HepG2 (cell line): ENCODE data around the gene KIF24.

Experiments used
- ATF7 ChIP-seq, 2 experiments: fragments of 450-650 bp in 1 of 2; sonication (generic) in 1 of 2; formaldehyde crosslinking in 1 of 2; IDR thresholded peaks; 2 replicates each; pipeline versions ENCODE4 v1.4.0 to v1.6.1; 2016 to 2020; ENCODE audit warnings: antibody characterized with exemption in 1 of 2, mild to moderate bottlenecking in 1 of 2, missing genetic modification reagents in 1 of 2
- CC2D1A ChIP-seq: sonication (generic); formaldehyde crosslinking; IDR thresholded peaks from 2 replicates; pipeline ENCODE4 v1.8.1; 2023; ENCODE audit warnings: mild to moderate bottlenecking, missing genetic modification reagents
- EHMT2 ChIP-seq: fragments of 200-600 bp; sonication (generic); IDR thresholded peaks from 2 replicates; pipeline ENCODE4 v1.7.0; 2017; ENCODE audit warnings: antibody characterized with exemption, low read depth, low read length, borderline replicate concordance
- ESRRA ChIP-seq: sonication (generic); formaldehyde crosslinking; IDR thresholded peaks from 2 replicates; pipeline ENCODE4 v1.5.1; 2020; ENCODE audit warnings: mild to moderate bottlenecking, low read depth, missing genetic modification reagents
- FOSL2 ChIP-seq: sonication (generic); formaldehyde crosslinking; IDR thresholded peaks from 2 replicates; pipeline ENCODE4 v1.4.0; 2020; ENCODE audit warnings: missing genetic modification reagents
- HCFC1 ChIP-seq: fragments of 150-350 bp; IDR thresholded peaks from 2 replicates; pipeline ENCODE4 v1.6.1; 2014; ENCODE audit warnings: low read depth, low read length
- NR1H2 ChIP-seq: sonication (generic); formaldehyde crosslinking; IDR thresholded peaks from 2 replicates; pipeline ENCODE4 v1.8.1; 2022; ENCODE audit warnings: low read depth, missing genetic modification reagents, borderline replicate concordance
- NR2C2 ChIP-seq: sonication (generic); formaldehyde crosslinking; IDR thresholded peaks from 2 replicates; pipeline ENCODE4 v1.4.0; 2020; ENCODE audit warnings: missing genetic modification reagents, mild to moderate bottlenecking, moderate library complexity, borderline replicate concordance
- RAD21 ChIP-seq: fragments of 450-650 bp; formaldehyde crosslinking; IDR thresholded peaks from 2 replicates; pipeline ENCODE4 v1.5.0; 2020; ENCODE audit warnings: mild to moderate bottlenecking
- RFX5 ChIP-seq: IDR thresholded peaks from 2 replicates; pipeline ENCODE4 v1.6.1; 2011; ENCODE audit warnings: low read depth, low read length, improper control_type of control experiment
- TEAD3 ChIP-seq: optimal IDR thresholded peaks from 2 replicates; pipeline ENCODE3; 2016; ENCODE audit warnings: borderline replicate concordance
- ZNF274 ChIP-seq: sonication (generic); formaldehyde crosslinking; IDR thresholded peaks from 2 replicates; pipeline ENCODE4 v1.5.1; 2020; ENCODE audit warnings: mild to moderate bottlenecking, missing genetic modification reagents
- TF ChIP-seq, protein P1 (sequence below): IDR thresholded peaks from 2 replicates; pipeline ENCODE4 v1.6.1; 2012; ENCODE audit warnings: inconsistent platforms
- TF ChIP-seq, protein P2 (sequence below): IDR thresholded peaks from 2 replicates; pipeline ENCODE4 v1.6.1; 2016

DNA sequence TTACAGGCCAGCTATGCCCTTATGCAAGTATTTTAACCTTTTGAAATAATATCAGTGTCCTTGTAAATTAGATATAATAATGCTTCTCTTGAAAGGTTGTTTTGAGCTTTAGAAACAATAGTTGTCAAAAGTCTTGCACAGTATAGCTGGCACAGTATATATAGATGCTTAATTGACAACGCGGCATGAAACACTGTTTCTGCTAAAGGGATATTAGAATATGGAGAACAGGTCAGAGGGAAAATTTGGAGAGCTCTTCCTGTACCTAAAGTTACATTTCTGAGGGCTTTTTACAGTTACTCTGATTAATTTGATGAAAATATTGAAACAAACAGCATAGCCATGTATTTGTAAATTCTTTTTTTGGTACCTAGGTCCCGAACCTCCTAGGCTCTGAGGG is 4.8 kb upstream of the KIF24 start:
- TF ChIP-seq, protein P1, sequence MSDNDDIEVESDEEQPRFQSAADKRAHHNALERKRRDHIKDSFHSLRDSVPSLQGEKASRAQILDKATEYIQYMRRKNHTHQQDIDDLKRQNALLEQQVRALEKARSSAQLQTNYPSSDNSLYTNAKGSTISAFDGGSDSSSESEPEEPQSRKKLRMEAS: no peak
- TF ChIP-seq FOSL2 (no peak), TEAD3 (CRISPR knock-in tag) (no peak), ZNF274 (CRISPR knock-in tag) (no peak), NR1H2 (CRISPR knock-in tag) (no peak), NR2C2 (CRISPR knock-in tag) (no peak), HCFC1 (no peak), RFX5 (no peak), EHMT2 (no peak), CC2D1A (CRISPR knock-in tag) (no peak), RAD21 (CRISPR knock-in tag) (no peak), ESRRA (CRISPR knock-in tag) (no peak), ATF7 (IDR thresholded peaks at IDR 0.05) (no peak), ATF7 (CRISPR knock-in tag; IDR thresholded peaks at IDR 0.05) (no peak)
- TF ChIP-seq, protein P2, sequence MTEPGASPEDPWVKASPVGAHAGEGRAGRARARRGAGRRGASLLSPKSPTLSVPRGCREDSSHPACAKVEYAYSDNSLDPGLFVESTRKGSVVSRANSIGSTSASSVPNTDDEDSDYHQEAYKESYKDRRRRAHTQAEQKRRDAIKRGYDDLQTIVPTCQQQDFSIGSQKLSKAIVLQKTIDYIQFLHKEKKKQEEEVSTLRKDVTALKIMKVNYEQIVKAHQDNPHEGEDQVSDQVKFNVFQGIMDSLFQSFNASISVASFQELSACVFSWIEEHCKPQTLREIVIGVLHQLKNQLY (CRISPR knock-in tag): no peak
